GM12891 (cell line): ENCODE data around the gene C20orf144.

Experiments used
- DNase-seq: peaks from one replicate; pipeline ENCODE4 v3.0.0; 2011; ENCODE audit warnings: low spot score; ENCODE audit not compliant: insufficient read length
- FAIRE-seq: peaks from 2 replicates; lab custom pipeline; 2011; peaks lifted over from hg19 to GRCh38; lab: Jason Lieb, UNC
- PAX5 ChIP-seq: IDR thresholded peaks from 2 replicates; pipeline ENCODE4 v1.6.1; 2011; ENCODE audit warnings: low read length, moderate library complexity, mild to moderate bottlenecking; ENCODE audit not compliant: insufficient read depth, severe bottlenecking
- POLR2A ChIP-seq: IDR thresholded peaks from 2 replicates; pipeline ENCODE4 v1.6.1; 2011; ENCODE audit warnings: low read depth, low read length, control low read depth
- POLR2AphosphoS5 ChIP-seq: IDR thresholded peaks from 2 replicates; pipeline ENCODE4 v1.6.1; 2011; ENCODE audit warnings: low read depth, low read length, control low read depth
- POU2F2 ChIP-seq: IDR thresholded peaks from 2 replicates; pipeline ENCODE4 v1.6.1; 2011; ENCODE audit warnings: low read depth, mild to moderate bottlenecking, control low read depth, low read length, moderate library complexity
- SPI1 ChIP-seq: IDR thresholded peaks from 2 replicates; pipeline ENCODE4 v1.6.1; 2011; ENCODE audit warnings: low read depth, low read length, control low read depth
- TAF1 ChIP-seq: IDR thresholded peaks from 2 replicates; pipeline ENCODE4 v1.6.1; 2011; ENCODE audit warnings: low read depth, low read length, control low read depth

The C20orf144 gene

DNA sequence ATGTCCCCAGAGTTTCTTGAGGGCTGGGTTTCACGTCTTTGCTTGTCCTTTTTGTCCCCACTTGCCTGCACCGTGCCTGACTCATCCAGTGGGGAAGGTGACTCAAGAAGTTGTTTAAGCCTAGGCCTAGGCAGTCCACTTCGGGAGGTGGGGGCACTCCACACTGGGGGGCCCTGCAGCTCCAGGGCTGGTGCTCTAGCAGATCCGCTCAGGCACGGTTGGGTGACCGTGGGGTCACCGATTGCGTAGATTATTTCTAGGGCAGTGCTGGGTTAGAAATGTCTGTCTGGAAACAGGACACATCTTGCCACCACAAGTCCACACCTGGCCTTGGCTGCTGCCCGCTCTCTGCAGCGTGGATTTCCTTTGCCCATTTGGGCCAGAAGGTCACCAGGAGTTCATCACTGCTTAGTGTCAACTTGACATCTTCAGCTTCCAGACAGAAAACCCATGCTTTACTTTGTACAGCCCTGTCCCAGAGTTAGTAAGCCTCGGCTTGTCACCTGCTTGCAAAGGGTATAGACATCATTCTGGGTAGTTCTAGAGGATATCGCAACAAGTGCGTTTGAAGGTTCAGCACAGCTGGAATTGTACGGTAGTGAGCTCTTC is 13.6 kb upstream of the C20orf144 start:
- no peak for TF ChIP-seq POLR2AphosphoS5
- TF ChIP-seq PAX5 = no peak
- no peak for TF ChIP-seq POLR2A
- TF ChIP-seq POU2F2 = no peak
- no peak for TF ChIP-seq TAF1
- TF ChIP-seq SPI1 = no peak
- DNase-seq (no peak), FAIRE-seq (no peak)

DNA sequence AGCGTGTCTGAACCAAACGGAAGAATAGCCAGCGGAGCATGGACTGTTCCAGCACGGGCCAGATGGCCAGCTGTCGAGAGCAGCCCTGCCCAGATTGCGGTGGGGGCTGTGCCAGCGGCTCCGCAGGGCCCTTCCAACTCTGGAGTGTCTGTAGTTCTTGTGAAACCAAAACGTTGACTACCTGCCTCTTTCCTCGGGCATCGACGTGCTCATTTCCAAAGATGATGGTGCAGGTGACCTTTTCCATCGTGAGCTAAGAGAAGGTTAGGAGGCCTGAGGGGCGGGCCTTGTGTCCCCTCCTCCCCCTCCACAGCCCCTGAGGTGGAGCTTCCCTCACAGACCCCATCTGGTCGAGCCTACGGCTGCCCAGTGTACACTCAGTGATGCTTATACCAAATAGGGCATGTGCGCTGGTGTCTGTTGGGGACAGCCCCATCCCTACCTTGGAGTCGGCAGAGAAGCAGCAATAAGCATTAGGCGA is 12.9 kb upstream of the C20orf144 start:
- DNase-seq (no peak), FAIRE-seq (no peak)
- TF ChIP-seq POU2F2 = no peak
- no peak for TF ChIP-seq SPI1
- TF ChIP-seq TAF1 = no peak
- TF ChIP-seq PAX5 = no peak
- TF ChIP-seq POLR2AphosphoS5 = no peak
- TF ChIP-seq POLR2A = no peak

DNA sequence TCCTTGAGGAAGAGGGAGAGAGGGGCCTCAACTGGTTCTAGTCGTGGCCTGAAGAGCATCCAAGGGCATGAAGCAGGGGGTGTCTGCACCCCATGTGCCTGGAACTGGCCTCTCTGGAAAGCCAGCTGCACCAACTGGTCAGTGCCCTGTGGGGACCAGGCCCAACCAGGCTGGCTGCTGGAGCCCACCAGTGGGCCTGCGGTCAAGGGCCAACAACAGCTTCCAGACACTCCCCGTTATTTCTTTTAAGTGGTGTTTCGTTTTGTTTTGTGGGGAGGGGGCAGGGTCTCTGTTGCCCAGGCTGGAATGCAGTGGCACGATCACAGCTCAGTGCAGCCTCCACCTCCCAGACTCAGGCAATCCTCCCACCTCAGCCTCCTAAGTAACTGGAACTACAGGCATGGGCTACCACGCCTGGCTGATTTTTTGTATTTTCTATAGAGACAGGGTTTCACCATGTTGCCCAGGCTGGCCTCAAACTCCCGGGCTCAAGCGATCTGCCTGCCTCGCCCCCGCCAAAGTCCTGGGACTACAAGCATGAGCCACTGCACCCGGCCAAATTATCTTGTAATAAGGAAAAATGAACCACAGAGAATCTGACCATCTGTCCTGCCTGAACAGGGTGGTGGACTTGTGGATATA is 11.9 kb upstream of the C20orf144 start:
- FAIRE-seq (no peak), DNase-seq (no peak)
- no peak for TF ChIP-seq POU2F2
- TF ChIP-seq POLR2A = no peak
- no peak for TF ChIP-seq SPI1

DNA sequence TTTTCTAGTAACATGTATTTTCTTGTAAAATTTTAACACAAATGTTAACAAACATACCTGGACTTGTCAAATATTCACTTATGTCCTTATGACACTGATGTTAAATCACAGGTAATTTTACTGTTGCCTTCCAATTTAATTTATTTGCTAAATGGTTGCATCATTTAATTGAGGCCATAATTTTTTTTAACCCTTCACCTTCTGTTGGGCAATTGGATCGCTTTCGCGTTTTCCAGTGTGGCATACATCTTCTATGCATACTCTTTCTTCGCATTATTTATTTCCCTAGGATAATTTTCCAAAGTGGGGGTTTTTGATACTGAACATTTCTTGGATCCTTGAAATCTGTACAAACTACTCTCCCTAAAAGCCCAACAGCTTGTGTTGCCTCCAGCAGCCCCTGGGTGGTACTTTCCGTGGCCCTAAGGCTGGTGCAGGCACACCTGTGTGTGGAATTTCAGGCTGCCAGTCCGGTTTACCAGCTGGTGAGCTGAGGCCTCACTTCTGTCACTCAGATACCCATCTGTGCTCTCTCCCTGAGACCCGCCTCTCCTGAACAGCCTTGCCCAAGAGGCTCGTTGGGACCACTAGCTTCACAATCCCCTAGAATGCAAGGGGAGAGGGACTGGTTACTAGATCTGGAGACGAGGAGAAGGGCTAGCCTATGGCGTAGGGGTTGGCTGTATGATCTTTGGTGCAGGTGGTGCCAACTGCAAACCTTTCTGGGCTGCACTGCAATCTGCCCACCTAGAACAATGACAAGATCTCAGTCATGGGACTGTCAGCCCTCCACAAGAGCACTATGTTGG is 11.2 kb upstream of the C20orf144 start:
- no peak for DNase-seq
- no peak for FAIRE-seq
- no peak for TF ChIP-seq POLR2AphosphoS5
- TF ChIP-seq TAF1 = no peak
- no peak for TF ChIP-seq PAX5
- TF ChIP-seq SPI1 = no peak
- no peak for TF ChIP-seq POU2F2
- no peak for TF ChIP-seq POLR2A

DNA sequence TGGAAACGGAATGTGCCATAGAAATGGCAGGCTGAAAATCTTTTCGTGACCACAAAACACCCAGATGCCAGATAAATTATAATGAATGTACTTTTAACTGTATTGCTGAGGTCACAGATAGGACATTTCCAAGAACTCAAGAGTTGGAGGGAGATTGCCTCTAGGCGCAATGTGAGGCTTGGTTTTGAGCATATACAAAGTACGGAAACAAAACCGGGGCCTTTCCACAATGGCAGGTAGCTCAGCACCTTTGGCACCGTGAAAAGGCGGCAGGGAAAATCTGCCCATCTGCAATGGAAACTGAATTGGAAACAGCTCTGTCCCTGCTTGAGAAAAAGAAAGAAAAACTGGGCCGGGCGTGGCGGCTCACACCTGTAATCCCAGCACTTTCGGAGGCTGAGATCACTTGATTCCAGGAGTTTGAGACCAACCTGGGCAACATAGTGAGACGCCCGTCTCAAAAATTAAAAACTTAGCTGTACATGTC is 10.5 kb upstream of the C20orf144 start:
- FAIRE-seq (no peak), DNase-seq (no peak)
- TF ChIP-seq PAX5 (no peak), TAF1 (no peak), POLR2A (no peak), POLR2AphosphoS5 (no peak)

DNA sequence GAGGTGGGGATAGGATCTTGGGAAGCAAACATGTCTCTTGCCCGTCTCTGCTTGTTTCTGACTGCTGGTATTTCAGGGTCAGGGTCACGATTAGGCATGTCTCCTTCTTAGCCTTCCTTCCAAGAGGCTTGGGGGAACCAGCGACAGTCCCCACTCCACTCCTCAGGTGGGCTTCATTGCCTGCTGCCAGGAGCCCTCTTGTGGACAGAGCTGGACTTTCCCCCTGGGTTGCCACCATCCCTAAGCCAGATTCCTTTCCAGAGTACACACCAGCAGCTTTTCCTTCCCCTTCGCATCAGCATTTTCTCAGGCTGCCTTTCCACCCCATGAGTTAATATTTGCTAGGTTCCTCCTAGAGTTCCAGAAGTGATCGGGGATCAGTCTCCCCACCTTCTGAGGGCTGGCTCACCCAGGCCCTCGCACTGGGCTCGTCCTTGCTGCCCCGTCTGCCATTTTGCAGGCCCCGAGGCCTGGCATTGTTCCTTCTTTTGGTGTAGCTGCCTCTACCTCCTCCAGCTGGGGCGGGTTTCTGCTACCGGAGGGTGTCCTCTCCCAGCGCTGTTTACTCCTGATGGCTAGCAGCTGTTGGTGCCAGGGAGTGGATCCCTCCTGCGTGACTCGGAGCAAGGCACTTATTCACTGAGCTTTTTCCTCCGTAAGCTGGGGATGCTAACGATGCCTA is 8.8 kb upstream of the C20orf144 start:
- DNase-seq (peak; percentile 73), FAIRE-seq (peak; percentile 55)
- TF ChIP-seq POU2F2 (no peak), PAX5 (no peak), POLR2AphosphoS5 (no peak), SPI1 (no peak), TAF1 (no peak), POLR2A (no peak)

DNA sequence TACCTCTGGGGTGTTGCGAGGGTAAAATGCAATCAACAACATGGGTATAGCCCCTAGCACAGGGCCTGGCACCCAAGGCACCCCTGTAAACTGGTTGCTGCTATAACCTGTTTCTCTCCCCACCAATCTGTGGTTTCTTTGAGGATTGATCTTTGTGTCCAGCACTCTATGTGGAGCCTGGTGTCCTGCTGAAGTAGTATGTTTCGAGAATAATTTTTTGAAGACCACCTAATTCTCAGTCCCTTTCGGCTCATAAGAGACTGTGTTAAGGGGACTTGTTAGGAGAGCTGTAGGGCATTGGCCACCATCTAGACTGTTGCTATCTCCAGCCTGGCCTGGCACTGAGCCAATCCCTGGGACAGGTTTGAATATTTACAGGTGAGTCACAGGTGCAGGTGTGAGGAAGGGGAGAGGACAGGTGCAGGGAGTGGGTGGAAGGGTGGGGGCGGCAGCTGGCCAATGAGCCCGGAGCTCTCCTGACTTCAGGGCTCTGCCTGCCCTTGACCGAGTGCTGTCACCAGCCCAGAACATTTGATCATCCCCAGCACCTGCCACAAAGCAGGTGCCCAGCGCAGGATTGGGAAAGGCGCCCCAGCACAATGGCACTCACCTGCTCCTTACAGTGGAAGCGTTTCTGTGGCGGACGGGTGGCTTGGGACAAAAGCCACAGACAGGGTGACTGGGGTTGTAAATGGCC is 8.1 kb upstream of the C20orf144 start:
- TF ChIP-seq POU2F2 (no peak), POLR2AphosphoS5 (no peak), PAX5 (no peak), TAF1 (no peak), POLR2A (no peak)
- FAIRE-seq (no peak), DNase-seq (no peak)

DNA sequence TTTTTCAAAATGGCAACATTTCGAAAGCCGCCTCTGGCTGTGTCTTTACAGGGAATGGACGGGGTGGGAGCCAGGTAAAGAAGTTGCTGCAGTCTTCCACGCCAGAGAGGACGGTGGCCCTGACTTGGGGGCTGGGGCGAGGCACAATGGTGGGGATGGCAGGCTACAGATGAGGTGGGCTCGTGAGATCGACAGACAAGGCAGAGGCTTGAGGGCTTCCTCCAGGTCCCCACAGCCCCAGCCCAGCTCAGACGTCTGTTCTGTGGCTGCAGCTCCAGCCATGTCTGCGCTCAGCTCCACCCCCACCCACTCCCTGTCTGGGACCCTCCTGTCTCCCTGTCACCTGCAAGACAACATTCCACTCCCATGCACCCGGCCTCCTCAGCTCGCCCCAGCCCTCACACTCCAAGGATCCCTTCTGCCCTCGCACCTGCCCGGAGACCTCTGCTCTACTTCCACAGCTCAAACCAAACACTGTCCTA is 7.4 kb upstream of the C20orf144 start:
- FAIRE-seq = no peak
- no peak for TF ChIP-seq POLR2AphosphoS5
- no peak for TF ChIP-seq SPI1
- no peak for TF ChIP-seq POLR2A
- TF ChIP-seq TAF1 = no peak
- no peak for TF ChIP-seq PAX5
- TF ChIP-seq POU2F2 = no peak
- DNase-seq = no peak
